HG03066 (cell line): ENCODE data around the gene FCGBP.
"Not testable (repeated sequence)": the region's sequence is repeated elsewhere in the genome, so short reads cannot be mapped to it uniquely, and the experiment has no call there.

Source experiments
- ATAC-seq: cut with Tn5 transposase; IDR thresholded peaks from one replicate; pipeline ENCODE4 v1.9.1; 2021; ENCODE audit warnings: low read depth; ENCODE audit not compliant: unreplicated experiment

The FCGBP gene

GRCh38 chr19:39923862-39924261, 10.6 kb downstream of the FCGBP start:
- ATAC-seq = no peak

DNA sequence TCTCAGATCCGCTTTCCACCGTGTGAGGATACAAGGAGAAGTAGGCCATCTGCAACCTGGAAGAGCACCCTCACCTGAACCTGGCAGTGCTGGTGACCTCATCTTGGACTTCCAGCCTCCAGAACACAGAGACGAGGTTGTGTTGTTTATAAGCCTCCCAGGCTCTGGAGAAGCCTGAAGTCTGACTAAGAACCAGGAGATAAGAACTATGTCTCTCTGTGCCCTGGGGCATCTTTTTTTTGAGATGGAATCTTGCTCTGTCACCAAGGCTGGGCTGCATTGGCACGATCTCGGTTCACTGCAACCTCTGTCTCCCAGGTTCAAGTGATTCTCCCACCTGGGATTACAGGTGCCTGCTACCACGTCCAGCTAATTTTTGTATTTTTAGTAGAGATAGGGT, 14.5 kb downstream of the FCGBP start:
- ATAC-seq = no peak

DNA sequence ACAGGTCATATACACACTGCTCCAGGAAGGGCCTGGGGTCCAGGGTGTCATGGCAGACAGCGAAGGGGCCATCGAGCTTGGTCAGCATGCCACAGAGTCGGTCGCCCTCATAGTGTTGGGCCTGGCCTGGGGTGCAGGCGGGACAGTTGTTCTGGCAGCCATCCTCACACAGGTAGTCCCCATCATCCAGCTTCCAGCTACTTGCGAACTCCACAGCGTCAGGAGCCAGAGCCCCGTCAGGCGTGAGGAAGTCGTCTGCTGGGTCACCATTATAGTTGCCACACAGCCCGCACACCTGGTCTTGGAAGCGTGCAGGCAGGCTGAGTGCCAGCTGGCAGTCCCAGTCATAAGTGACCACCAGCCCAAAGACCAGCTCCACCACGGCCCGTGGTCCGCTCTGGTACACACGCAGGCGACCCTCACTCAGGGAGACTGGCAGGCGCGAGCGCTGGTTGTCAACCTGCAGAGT, 16.2 kb downstream of the FCGBP start:
- no peak for ATAC-seq

DNA sequence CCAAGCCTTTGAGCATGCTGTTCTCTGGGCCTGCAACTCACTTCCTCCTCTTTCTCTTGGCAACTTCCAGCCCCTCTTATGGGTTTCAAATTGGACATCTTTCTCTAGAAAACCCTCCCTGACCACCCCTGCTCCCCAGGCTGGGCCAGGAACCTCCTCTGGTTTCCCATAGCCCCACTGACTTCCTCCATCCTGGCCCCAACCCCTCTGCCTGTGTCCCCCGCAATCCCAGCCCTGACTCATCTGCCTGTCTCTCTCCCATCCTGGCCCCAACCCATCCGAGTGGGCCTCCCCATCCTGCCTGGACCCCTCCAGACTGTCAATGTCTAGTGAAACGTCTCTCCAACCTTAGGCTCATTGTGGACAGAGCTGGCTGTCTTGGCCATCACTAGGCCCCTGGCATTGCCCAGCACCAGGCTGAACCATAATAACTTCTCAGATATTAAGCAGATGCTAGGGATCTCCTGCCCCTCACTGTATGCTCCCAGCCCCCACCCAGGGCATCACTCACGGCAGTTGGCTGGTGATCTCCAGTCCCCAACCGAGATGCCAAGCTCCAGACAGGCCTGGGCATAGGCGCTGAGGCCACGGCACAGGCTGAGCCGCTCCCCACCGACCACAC, 16.8 kb downstream of the FCGBP start:
- no peak for ATAC-seq

DNA sequence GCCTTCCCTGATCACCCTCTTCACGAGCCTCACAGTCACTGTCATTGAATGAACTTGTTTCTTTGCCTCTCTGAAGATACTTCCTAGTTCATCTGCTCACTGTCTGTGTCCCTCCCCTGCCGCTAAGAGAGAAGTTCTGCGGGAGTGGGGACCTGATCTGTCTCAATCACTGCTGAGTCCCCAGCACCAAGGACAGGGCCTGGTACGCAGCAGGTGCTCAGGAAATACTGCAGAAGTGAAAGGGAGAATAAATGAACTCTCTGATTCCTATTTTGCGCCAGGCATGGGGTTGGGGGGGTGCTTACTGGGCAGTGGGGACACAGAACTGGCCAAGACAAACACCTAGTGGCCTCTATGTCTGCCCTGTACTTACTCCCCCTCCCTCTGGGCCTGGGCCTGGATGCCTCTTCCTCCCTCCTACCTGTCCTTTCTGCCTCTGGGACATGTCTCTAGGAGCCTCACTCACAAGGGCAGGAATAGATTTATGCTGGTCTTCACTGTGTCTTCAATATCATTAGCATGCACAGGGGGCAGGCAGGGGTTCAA, 17.5 kb downstream of the FCGBP start:
- ATAC-seq = no peak

DNA sequence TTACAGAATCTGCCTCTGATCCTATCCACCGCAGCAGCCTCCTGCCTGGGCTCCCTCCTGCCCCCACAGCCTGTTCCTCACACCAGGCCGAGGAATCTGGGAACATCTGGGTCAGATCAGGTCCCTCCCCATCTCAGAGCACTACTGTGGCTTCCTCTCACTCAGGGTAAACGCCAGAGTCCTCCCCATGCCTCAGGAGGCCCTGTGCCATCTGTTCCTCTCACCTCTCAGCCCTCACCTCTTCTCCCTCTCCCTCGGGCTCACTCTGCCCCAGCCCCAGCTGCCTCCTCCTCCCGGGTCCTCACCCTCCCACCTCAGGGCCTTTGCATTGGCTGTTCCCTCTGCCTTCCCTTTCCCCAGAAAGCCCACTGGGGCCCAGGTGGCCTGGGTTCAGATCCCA, 18.2 kb downstream of the FCGBP start:
- ATAC-seq = no peak

- no peak for ATAC-seq
These were observed 18.6 kb downstream of the FCGBP start for GRCh38 chr19:39915848-39916215.

DNA sequence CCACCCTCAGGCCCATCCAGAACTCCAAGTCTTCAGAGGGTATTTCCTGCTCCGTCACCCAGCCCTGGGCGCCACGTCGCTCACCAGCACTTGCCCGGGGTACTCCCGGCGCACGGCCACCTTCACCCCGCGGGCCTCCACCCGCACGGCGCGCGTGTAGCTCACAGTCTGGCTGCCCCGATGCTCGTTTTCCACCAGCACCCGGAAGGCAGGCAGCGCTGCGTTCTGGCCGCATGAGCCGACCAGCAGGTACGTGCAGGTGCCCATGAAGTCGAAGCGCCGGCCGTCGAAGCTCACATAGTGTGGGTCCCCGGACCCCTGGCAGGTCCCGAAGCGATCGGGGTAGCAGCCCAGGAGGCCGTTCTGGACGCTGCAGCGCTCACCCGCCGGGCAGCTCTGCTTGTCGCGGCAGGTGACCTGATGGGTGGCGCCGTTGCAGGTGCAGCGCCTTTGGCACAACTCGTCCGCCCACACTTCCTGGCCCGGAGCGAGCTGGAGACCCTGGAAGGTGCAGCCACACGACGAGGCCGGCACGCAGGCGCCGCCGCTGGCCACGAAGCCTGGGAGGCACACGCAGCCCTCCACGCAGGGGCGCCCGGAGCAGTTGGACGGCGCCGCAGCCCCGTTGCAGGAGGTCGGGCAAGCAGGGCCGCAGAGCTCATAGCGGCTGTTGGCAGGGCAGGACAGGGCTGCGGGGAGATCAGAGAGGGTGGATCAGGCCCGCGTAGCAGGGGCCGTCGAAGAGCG, 19.2 kb downstream of the FCGBP start:
- no peak for ATAC-seq

DNA sequence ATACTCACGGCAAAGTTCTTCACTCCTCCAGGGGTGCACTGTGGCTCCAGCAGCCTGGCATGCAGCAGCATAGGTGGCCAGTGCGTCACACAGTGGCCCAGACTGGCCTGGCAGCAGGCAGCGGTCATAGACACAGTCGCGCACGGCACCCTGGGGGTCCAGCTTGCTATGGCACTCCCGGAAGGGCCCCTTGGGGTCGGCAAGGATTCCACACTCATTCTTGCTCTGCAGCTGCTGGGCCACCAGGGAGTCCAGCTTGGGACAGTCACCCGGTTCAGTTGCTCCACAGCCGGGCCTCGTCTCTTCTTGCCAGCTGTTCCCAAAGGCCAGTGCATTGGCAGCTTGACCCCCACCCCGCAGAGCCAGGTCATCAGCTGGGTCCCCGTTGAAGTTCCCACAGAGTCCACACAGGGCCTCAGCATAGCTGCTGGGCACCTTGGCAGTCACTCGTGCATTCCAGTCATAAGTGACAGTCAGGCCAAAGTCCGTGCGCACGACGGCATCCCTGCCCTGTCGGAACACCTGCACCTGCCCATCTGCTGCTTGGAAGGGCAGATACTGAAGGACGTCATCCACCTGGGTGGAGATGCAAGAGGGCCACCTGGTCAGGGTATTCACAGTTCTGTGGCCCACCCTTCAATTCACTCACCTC, 20.6 kb downstream of the FCGBP start:
- no peak for ATAC-seq

DNA sequence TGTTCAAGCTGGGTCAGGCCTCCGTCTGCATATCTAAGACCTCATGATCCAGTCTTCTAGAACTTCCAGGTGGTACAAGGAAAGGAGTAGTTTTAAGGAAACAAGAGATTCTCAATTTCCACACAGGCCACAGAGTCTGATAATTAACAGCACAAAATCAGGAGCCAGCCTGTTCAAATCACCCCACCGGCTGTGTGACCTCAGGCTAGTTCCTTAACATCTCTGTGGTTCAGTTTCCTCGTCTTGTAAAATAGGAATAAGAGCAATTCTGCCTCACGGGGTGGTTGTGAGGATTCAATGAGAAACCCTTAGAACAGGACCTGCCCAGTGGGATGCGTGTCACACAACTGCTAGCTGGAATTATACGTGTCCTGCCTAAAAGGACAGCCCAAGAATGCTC, 25.6 kb downstream of the FCGBP start:
- ATAC-seq = no peak

DNA sequence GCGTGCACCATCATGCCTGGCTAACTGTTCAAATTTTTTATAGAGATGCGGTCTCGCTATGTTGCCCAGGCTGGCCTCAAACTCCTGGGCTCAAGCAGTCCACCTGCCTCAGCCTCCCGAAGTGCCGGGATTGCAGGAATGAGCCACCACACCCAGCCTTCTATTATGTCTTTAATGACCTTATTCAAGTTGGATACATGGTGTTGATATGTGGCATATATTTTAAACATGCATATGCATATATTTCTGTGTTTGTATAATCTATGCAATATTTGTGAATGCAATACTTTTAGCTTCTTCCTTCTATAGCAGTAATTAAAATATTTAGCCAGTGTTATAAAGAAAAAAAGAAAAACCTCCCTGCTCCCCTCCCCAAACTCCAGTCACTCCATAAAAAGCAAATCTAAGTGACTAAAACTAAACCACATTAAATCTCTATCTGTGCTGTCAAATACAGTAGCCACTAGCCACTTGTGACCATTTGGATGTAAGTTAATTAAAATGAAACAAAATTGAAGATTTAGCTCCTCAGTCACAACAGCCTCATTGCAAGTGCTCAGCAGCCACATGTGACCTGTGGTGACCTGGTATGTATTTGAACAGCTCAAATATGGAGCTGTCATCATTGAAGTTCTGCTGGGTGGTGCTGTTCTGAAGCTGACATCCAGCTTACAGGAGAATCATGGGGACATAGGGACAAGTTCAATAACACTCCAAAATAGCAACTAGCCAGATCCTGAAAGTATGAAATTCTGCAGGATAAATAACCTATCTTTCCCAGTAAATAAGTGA, 27.4 kb downstream of the FCGBP start:
- ATAC-seq = no peak

GRCh38 chr19:39906283-39906682, 28.2 kb downstream of the FCGBP start:
- ATAC-seq = no peak

- ATAC-seq = not testable (repeated sequence)
These were observed 30.8 kb downstream of the FCGBP start for GRCh38 chr19:39903486-39904091.

DNA sequence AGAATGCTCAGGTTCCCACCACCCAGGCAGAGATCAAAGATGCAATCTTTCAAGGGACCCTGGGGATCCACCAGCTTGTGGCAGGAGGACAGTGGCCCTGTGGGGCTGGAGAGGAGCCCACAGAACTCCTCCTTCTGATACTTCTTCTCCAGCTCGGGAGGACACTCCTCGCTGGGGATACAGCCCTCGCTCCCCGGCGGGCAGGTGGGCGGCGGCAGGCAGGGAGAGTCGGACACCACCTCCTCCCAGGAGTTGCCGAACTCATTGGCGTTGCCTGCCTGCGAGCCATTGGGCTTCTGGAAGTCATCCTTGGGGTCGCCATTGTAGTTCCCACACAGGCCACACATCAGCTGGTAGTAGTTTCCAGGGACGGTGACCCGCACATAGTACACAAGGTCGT, 32.1 kb downstream of the FCGBP start:
- ATAC-seq = not testable (repeated sequence)

- ATAC-seq = not testable (repeated sequence)
These were observed 32.8 kb downstream of the FCGBP start for GRCh38 chr19:39901681-39902080.

DNA sequence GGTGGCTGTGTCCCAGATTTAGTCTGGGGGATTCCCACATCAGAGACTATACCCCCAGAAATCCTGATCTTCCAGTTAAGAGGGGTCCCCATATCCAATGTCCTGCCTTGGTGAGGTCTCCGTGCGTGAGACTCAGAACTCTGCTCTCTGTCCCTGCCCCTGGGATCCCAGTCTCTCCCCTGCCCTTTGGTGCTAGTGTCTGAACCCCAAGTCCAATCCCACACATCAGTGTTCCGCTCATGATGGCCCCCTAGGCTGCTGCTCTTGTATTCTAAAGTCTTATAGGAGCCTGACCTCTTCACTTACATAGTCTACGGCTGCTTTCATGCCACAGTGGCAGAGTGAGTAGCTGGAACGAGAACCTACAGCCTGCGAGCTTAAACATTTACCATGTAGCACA, 35.6 kb downstream of the FCGBP start:
- not testable (repeated sequence) for ATAC-seq

- ATAC-seq = not testable (repeated sequence)
These were observed 36.8 kb downstream of the FCGBP start for GRCh38 chr19:39897511-39898245.

DNA sequence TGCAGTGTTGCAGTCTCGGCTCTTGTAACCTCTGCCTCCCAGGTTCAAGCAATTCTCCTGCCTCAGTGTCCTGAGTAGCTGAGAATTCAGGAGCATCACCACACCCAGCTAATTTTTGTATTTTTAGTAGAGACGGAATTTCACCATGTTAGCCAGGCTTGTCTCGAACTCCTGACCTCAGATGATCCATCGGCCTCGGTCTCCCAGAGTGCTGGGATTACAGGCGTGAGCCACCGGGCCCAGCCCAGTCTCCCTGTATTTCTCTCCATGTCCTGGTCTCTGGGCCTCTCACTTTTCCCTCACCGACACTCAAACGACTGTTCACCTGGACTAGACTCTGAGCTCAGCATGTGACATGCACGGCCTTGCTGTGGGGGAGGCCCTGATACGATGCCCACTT, 39.3 kb downstream of the FCGBP start:
- ATAC-seq = not testable (repeated sequence)

DNA sequence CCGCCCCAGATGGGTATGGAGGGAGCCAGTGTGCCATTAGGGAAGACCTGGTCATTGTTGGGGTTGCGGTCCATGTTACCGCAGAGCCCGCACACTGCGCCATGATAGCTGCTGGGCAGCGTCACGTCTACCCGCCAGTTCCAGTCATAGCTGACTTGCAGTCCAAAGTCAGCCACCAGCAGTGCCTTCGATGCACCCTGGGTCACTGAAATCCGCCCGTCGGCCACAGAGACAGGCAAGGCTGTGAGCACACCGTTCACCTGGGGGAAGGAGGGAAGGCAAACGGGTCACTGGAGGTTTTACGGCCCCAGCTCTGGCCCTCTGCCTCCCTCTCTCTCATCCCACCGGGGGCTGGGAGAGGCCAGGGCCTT, 40.2 kb downstream of the FCGBP start:
- ATAC-seq = not testable (repeated sequence)
